ENCODE data around the gene IER3.
"Not testable (repeated sequence)": the region's sequence is repeated elsewhere in the genome, so short reads cannot be mapped to it uniquely, and the experiment has no call there.

IER3 gene

GRCh38 chr6:30777155-30777485 lies 32.8 kb upstream of the IER3 start:
- no peak for ATAC-seq (replicated peaks)
- Mint-ChIP-seq H3K9me3 (no peaks in the 10 kb centered on the region), H3K27ac (no peak overlapping the region), H3K4me1 (ENCODE audit: low read depth in 2 of 2) (peaks cover 0 to 2% of the 10 kb centered on the region in 2 donors), H3K4me3 (no peak overlapping the region), H3K36me3 (ENCODE audit: insufficient read depth) (no peaks in the 10 kb centered on the region), H3K27me3 (no peaks in the 10 kb centered on the region)
- no peak for DNase-seq

- H3K4me1 Mint-ChIP-seq (ENCODE audit: low read depth in 2 of 2), result peaks cover 0 to 2% of the 10 kb centered on the region in 2 donors
- DNase-seq, result no peak
- ATAC-seq (replicated peaks), result no peak
- no peaks in the 10 kb centered on the region for H3K27me3 Mint-ChIP-seq
- no peak overlapping the region for H3K4me3 Mint-ChIP-seq
- no peaks in the 10 kb centered on the region for H3K9me3 Mint-ChIP-seq
- no peaks in the 10 kb centered on the region for H3K36me3 Mint-ChIP-seq (ENCODE audit: insufficient read depth)
- H3K27ac Mint-ChIP-seq, result no peak overlapping the region
Observed at GRCh38 chr6:30776390-30777154, 32.2 kb upstream of the IER3 start.

- no peak for DNase-seq
- no peaks in the 10 kb centered on the region for H3K9me3 Mint-ChIP-seq
- H3K4me1 Mint-ChIP-seq (ENCODE audit: low read depth in 2 of 2), result peaks cover 2 to 5% of the 10 kb centered on the region in 2 donors
- no peaks in the 10 kb centered on the region for H3K36me3 Mint-ChIP-seq (ENCODE audit: insufficient read depth)
- H3K4me3 Mint-ChIP-seq, result no peak overlapping the region
- ATAC-seq (replicated peaks), result no peak
- H3K27ac Mint-ChIP-seq, result no peak overlapping the region
- no peaks in the 10 kb centered on the region for H3K27me3 Mint-ChIP-seq
Observed at GRCh38 chr6:30775104-30775503, 30.8 kb upstream of the IER3 start.

DNA sequence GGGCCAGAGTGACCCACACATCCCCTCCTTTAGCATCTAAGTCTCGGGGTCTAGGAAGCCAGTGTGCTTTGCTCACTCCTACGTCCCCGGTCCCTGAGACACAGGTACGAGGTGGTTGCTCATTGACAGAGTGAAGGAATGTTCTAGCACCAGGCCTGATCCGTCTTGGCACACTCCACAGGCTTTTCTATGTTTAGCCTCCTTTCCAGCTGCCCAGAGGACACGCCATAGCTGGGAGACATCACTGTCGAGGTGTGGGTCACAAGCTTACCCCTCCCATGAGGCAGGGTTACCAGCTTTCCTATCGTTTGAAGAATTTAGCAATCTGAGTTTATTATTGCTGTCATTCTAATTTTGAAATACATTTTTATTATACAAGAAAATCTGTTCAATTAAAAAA lies 30.4 kb upstream of the IER3 start:
- DNase-seq, result no peak
- no peak overlapping the region for H3K4me3 Mint-ChIP-seq
- H3K9me3 Mint-ChIP-seq, result no peaks in the 10 kb centered on the region
- H3K27me3 Mint-ChIP-seq, result no peaks in the 10 kb centered on the region
- H3K4me1 Mint-ChIP-seq (ENCODE audit: low read depth in 2 of 2), result peaks cover 6 to 9% of the 10 kb centered on the region in 2 donors
- no peak overlapping the region for H3K27ac Mint-ChIP-seq
- H3K36me3 Mint-ChIP-seq (ENCODE audit: insufficient read depth), result peaks cover under 1% of the 10 kb centered on the region
- ATAC-seq (replicated peaks), result no peak

DNA sequence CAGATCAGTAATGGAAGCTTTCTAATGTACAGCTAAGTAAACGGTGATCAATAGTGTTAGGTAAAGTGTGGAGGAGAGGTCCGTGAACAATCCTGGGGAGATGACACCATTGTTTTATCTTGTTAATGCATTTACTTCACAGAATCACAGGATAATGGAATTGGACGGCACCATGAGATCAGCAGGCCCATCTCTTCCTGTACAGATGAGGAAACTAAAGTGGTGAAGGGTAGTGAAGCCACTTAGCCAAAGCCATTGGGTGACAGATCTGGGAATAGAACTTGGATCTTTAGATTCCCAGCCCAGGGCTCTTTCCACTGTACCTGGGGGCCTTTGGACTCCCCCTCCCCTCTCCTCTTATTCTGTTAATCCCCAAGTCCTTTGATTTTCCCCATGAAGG lies 26.2 kb upstream of the IER3 start:
- Mint-ChIP-seq H3K27ac (no peak overlapping the region), H3K27me3 (no peaks in the 10 kb centered on the region), H3K4me1 (ENCODE audit: low read depth in 2 of 2) (peaks cover 20 to 24% of the 10 kb centered on the region in 2 donors), H3K36me3 (ENCODE audit: insufficient read depth) (peaks cover 2% of the 10 kb centered on the region), H3K4me3 (no peak overlapping the region), H3K9me3 (no peaks in the 10 kb centered on the region)
- DNase-seq (no peak), ATAC-seq (replicated peaks) (no peak)

DNA sequence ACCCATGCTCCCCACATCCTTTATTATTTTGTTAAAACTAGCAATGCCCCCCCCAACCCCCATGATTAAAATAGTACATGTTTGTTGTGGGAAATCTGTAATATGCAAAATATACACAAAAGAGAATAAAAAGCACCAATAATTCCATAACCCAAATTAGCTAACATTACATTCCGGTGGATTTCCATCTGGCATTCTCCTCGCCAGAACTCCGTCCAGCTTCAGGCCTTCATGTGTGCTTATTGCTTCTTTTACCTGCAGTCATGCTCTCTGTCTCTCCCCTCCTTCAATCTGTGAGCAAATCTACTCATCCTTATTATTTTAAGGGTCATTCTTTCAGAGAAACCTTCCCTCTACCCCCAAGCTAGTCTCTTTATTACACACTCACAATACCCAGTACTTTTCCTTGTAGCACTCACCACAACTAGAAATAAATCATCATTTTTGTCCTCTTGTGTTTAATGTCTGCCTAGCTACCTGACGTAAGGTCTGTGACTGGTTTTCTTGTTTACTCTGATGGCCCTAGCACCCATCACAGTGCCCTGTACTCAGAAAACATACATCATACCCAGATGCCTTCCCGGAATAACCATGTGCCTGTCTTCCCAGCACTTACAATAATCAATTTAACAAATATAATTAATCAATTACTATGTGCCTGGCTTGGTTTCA lies 25.6 kb upstream of the IER3 start:
- Mint-ChIP-seq H3K27me3 (no peaks in the 10 kb centered on the region), H3K27ac (peak overlapping the region; percentile 82 to 85), H3K4me3 (peak overlapping the region; percentile 60 to 66), H3K4me1 (ENCODE audit: low read depth in 2 of 2) (peaks cover 20 to 24% of the 10 kb centered on the region in 2 donors), H3K9me3 (no peaks in the 10 kb centered on the region), H3K36me3 (ENCODE audit: insufficient read depth) (peaks cover 2% of the 10 kb centered on the region)
- DNase-seq (no peak), ATAC-seq (replicated peaks) (no peak)

DNA sequence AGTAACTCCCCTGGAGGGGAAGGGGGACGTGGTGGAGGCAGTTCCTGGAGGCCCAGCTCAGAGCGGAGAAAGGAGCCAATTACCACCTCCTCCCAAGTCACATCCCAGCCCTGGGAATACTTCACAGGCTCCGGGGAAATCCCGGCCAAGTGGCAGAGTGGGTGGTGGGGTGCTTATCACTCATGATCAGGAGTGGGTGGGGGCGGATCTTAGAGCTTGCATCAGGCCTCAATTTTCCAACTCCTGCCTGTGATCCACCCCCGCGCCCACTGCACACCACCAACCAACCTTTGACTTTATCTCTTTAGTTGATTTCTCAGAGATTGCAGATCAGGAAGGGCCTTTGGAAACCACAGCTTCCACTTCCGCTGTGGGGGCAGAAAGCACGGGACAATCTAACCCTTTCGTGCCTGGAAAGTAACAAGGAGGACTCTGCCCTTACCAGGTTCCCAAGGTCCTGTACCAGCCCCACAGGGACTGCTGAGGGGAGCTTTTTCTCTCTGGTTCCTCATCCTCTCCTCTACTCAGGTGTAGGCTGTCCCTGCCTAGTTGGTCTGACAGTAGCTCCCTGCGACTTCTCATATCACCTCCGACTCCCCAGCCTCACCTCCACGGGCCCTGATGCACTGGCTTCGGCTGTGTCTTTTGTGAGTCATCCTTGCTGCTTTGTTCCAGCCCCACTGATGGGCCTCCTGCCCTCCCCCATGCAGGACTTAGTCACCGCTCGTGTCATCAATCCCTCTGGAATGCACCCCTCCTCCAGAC lies 24.9 kb upstream of the IER3 start:
- Mint-ChIP-seq H3K4me1 (ENCODE audit: low read depth in 2 of 2) (peaks cover 21 to 24% of the 10 kb centered on the region in 2 donors), H3K27me3 (no peaks in the 10 kb centered on the region), H3K27ac (peak overlapping the region; percentile 82 to 85), H3K4me3 (peak overlapping the region; percentile 60 to 66), H3K9me3 (no peaks in the 10 kb centered on the region), H3K36me3 (ENCODE audit: insufficient read depth) (peaks cover 2% of the 10 kb centered on the region)
- ATAC-seq (replicated peaks) (peak; percentile 84), DNase-seq (peak; percentile 16 to 27 (median 21))

DNA sequence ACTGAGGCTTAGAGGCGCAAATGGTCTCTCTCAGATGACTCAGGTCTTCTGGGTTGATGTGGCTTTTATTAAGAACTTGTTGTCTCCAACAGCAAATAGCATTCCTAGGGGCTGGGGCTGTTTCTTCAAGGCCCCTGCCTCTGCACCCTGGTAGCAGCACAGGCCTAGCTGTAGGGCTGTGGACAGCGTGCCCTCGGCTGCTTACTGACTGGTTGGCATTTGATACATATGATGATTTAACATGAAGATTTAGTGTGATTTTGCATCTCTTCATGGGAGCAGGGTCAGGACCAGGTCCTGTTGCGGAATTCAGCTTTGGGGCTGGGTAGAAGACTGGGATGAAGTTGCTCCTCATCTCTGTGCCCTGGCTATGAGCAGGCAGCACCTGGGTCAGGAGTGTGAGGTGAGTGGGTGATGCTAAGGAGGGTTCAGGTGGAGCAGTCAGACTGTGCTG lies 24.3 kb upstream of the IER3 start:
- H3K36me3 Mint-ChIP-seq (ENCODE audit: insufficient read depth), result peaks cover 2% of the 10 kb centered on the region
- peaks cover 0 to 3% of the 10 kb centered on the region in 2 donors for H3K27me3 Mint-ChIP-seq
- H3K9me3 Mint-ChIP-seq, result no peaks in the 10 kb centered on the region
- ATAC-seq (replicated peaks) (peak; percentile 47), DNase-seq (no peak)
- peaks cover 27 to 29% of the 10 kb centered on the region in 2 donors for H3K4me1 Mint-ChIP-seq (ENCODE audit: low read depth in 2 of 2)
- peak overlapping the region; percentile 82 to 85 for H3K27ac Mint-ChIP-seq
- peak overlapping the region; percentile 60 to 66 for H3K4me3 Mint-ChIP-seq

DNA sequence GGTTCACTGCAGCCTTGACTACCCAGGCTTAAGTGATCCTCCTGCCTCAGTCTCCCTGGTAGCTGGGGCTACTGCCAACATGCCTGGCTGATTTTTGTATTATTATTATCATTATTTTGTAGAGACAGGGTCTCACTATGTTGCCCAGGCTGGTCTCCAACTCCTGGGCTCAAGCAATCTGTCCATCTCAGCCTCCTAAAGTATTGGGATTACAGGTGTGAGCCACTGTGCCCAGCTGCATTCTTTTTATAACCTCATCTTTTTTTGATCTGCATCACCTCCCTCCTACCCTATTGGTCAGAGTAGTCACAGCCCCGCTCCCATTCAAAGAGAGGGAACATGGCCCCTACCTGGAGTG lies 23.6 kb upstream of the IER3 start:
- Mint-ChIP-seq H3K27ac (peak overlapping the region in 1 of 2 donors; percentile 82), H3K9me3 (no peaks in the 10 kb centered on the region), H3K4me1 (ENCODE audit: low read depth in 2 of 2) (peaks cover 28 to 30% of the 10 kb centered on the region in 2 donors), H3K27me3 (peaks cover 0 to 8% of the 10 kb centered on the region in 2 donors), H3K36me3 (ENCODE audit: insufficient read depth) (peaks cover 2% of the 10 kb centered on the region), H3K4me3 (peak overlapping the region in 1 of 2 donors; percentile 39)
- no peak for DNase-seq
- ATAC-seq (replicated peaks), result no peak

DNA sequence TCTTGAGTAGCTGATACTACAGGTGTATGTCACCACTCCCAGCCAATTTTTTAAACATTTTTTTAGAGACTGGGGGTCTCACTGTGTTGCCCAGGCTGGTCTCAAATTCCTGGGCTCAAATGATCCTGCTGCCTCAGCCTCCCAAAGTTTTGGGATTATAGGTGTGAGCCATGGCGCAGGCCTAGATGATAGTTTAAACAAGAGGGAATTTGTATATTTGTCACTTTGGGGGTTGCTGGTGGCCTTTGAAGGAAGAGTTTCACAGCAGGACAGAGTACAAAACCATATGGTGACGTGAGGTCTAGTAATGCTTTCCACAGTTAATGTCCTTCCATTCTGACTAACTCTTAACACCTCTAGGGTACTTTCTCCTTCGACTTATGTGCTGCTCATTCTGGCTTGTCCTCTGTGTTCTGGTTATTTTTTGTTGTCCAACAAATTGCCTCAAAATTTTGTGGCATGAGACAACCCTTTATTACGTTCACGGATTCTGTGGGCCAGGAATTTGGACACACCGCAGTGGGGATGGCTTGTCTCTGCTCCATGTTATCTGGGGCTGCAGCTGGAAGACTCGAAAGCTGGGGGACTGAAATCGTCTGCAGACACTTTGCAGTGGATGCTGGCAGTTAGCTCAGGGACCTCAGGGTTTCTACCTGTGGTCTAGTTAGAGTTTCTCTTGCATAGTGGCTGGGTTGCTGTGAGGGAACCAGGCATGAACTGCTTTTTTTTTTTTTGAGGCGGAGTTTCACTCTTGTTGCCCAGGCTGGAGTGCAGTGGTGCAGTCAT lies 23.0 kb upstream of the IER3 start:
- Mint-ChIP-seq H3K4me1 (ENCODE audit: low read depth in 2 of 2) (peaks cover 28 to 30% of the 10 kb centered on the region in 2 donors), H3K4me3 (no peak overlapping the region), H3K36me3 (ENCODE audit: insufficient read depth) (peaks cover 2% of the 10 kb centered on the region), H3K9me3 (no peaks in the 10 kb centered on the region), H3K27ac (no peak overlapping the region), H3K27me3 (peaks cover 0 to 8% of the 10 kb centered on the region in 2 donors)
- ATAC-seq (replicated peaks), result no peak
- no peak for DNase-seq

DNA sequence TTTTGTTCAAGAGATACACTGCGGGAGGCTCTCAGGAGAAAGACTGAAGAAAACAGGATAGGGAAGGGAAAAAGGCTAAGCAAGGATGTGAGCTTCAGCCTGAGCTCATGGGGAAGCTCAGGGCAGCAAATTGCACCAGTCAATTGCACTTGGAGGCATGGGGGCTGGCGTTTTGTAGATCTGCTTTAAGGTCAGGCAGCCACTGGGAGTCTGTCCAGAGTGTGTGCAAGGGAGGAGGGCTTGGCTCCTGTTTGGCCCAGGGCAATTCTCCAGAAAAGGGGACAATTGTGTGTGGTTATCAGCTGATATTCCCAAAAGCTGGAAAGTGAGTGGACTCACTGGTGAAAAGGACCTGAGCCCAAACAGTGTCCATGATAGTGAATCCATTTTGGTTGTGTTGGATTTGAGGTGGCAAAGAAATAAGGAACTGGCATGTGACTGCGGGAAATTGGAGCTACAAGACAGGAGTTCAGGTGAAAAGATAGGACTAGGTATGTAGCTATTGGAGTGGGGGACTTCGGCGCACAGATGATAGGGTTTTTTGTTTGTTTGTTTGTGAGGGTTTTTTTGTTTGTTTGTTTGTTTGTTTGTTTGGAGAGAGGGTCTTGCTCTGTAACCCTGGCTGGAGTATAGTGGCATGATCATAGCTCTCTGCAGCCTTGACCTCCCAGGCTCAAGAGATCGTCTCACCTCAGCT lies 22.3 kb upstream of the IER3 start:
- Mint-ChIP-seq H3K9me3 (no peaks in the 10 kb centered on the region), H3K4me1 (ENCODE audit: low read depth in 2 of 2) (peaks cover 28 to 30% of the 10 kb centered on the region in 2 donors), H3K36me3 (ENCODE audit: insufficient read depth) (peaks cover 2% of the 10 kb centered on the region), H3K27me3 (peaks cover 0 to 8% of the 10 kb centered on the region in 2 donors), H3K4me3 (no peak overlapping the region), H3K27ac (peak overlapping the region in 1 of 2 donors; percentile 30)
- DNase-seq, result no peak
- no peak for ATAC-seq (replicated peaks)

GRCh38 chr6:30765495-30765894 lies 21.1 kb upstream of the IER3 start:
- not testable (repeated sequence) for H3K27me3 Mint-ChIP-seq; H3K4me3 Mint-ChIP-seq; ATAC-seq (replicated peaks); H3K27ac Mint-ChIP-seq; H3K9me3 Mint-ChIP-seq; DNase-seq; H3K36me3 Mint-ChIP-seq (ENCODE audit: insufficient read depth)
- H3K4me1 Mint-ChIP-seq (ENCODE audit: low read depth in 2 of 2), result peaks cover 28% of the 10 kb centered on the region in 2 donors
